K562 (cell line): Measurements from ENCODE around the gene SLC25A45. TPM values are rescaled to one million over a fixed set of nuclear protein-coding genes. Genes with fewer than 3 reads are reported as not detected.

Source experiments
- DPF2 ChIP-seq: fragments of 450-650 bp; IDR thresholded peaks from 2 replicates; pipeline ENCODE4 v1.6.1; 2016
- GATAD2A ChIP-seq: fragments of 450-650 bp; IDR thresholded peaks from 2 replicates; pipeline ENCODE4 v1.6.1; 2017
- GTF2A2 ChIP-seq: IDR thresholded peaks from 2 replicates; pipeline ENCODE4 v1.6.1; 2016; ENCODE audit warnings: mild to moderate bottlenecking, missing genetic modification characterization, missing compliant biosample characterization
- MECOM ChIP-seq: fragments of 250-450 bp; sonication (Bioruptor Pico); IDR thresholded peaks from 2 replicates; pipeline ENCODE4 v1.8.0; 2022; ENCODE audit warnings: inconsistent platforms
- SMARCC2 ChIP-seq: fragments of 450-650 bp; IDR thresholded peaks from 2 replicates; pipeline ENCODE4 v1.6.1; 2017; ENCODE audit warnings: antibody characterized with exemption, moderate library complexity, mild to moderate bottlenecking, low read depth
- ZNF398 ChIP-seq: fragments of 250-450 bp; sonication (Bioruptor Pico); IDR thresholded peaks from 2 replicates; pipeline ENCODE4 v1.8.0; 2021; ENCODE audit warnings: moderate library complexity, mild to moderate bottlenecking, inconsistent platforms
- polyA plus RNA-seq, 8 experiments: library from polyadenylated mRNA; depleted of rRNA in 4 of 8; stranded (reverse) in 5 of 8; unstranded in 3 of 8; fragments of >200 nt; fragmentation: Nextera tagmentation in 2 of 8; fragmentation: Illumina TruSeq in 1 of 8; extraction: Ambion mirVana in 2 of 8; extraction: Trizol in 1 of 8; gene quantifications; 2 replicates each; pipeline versions ENCODE4 v1.2.1 to v1.2.3, GENCODE V29; 2011 to 2014; ENCODE audit warnings: inconsistent platforms in 1 of 8, missing spikeins in 1 of 8
- total RNA-seq, 7 experiments: library from RNA; depleted of rRNA in 6 of 7; stranded (reverse); fragments of >200 nt in 6 of 7; fragmentation: Illumina TruSeq in 2 of 7; extraction: Trizol in 2 of 7; gene quantifications; 2 replicates each; pipeline versions ENCODE4 v1.2.1 to v1.2.3, GENCODE V29; 2011 to 2021; ENCODE audit warnings: low replicate concordance in 1 of 7
- TF ChIP-seq, protein P1 (sequence below): fragments of 250-450 bp; sonication (Bioruptor Pico); IDR thresholded peaks from 2 replicates; pipeline ENCODE4 v1.4.0; 2020

Gene SLC25A45
- total and polyA plus RNA-seq, 9 of the 15 experiments (the other 6 are each of a cell fraction or from before 2014, with no cell fraction given) = 0.15 to 2.3 (median 0.68) TPM

GRCh38 chr11:65419460-65419771 is 37.0 kb upstream of the SLC25A45 start (continued):
- TF ChIP-seq GATAD2A = no peak
- TF ChIP-seq, protein P1, sequence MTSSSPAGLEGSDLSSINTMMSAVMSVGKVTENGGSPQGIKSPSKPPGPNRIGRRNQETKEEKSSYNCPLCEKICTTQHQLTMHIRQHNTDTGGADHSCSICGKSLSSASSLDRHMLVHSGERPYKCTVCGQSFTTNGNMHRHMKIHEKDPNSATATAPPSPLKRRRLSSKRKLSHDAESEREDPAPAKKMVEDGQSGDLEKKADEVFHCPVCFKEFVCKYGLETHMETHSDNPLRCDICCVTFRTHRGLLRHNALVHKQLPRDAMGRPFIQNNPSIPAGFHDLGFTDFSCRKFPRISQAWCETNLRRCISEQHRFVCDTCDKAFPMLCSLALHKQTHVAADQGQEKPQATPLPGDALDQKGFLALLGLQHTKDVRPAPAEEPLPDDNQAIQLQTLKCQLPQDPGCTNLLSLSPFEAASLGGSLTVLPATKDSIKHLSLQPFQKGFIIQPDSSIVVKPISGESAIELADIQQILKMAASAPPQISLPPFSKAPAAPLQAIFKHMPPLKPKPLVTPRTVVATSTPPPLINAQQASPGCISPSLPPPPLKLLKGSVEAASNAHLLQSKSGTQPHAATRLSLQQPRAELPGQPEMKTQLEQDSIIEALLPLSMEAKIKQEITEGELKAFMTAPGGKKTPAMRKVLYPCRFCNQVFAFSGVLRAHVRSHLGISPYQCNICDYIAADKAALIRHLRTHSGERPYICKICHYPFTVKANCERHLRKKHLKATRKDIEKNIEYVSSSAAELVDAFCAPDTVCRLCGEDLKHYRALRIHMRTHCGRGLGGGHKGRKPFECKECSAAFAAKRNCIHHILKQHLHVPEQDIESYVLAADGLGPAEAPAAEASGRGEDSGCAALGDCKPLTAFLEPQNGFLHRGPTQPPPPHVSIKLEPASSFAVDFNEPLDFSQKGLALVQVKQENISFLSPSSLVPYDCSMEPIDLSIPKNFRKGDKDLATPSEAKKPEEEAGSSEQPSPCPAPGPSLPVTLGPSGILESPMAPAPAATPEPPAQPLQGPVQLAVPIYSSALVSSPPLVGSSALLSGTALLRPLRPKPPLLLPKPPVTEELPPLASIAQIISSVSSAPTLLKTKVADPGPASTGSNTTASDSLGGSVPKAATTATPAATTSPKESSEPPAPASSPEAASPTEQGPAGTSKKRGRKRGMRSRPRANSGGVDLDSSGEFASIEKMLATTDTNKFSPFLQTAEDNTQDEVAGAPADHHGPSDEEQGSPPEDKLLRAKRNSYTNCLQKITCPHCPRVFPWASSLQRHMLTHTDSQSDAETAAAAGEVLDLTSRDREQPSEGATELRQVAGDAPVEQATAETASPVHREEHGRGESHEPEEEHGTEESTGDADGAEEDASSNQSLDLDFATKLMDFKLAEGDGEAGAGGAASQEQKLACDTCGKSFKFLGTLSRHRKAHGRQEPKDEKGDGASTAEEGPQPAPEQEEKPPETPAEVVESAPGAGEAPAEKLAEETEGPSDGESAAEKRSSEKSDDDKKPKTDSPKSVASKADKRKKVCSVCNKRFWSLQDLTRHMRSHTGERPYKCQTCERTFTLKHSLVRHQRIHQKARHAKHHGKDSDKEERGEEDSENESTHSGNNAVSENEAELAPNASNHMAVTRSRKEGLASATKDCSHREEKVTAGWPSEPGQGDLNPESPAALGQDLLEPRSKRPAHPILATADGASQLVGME (CRISPR knock-in tag) = no peak
- 0 out of 2 replicates have a peak, but pooled peaks have one; percentile 27 for TF ChIP-seq MECOM (CRISPR knock-in tag)
- no peak for TF ChIP-seq DPF2
- TF ChIP-seq SMARCC2 = no peak
- TF ChIP-seq ZNF398 = no peak
- TF ChIP-seq GTF2A2 (tag) = peak; percentile 67; the same call in 1 of the 2 replicates
